Esophagus muscularis mucosa (tissue), 4 donors: Measurements from ENCODE around the gene SS18L1. TPM values are rescaled to one million over a fixed set of nuclear protein-coding genes. Genes with fewer than 3 reads are reported as not detected.
A peak's percentile ranks its signal among the peaks of the same experiment; 100 is the strongest.

Source experiments
- DNase-seq: peaks from one replicate; pipeline ENCODE4 v3.0.0-alpha.2; 2017; ENCODE audit errors: extremely low spot score
- H3K27ac ChIP-seq, 4 donors: fragments of 200-600 bp; sonication (generic); replicated peaks in 1 of 4; 1 replicate in 3 of 4; 2 replicates in 1 of 4; pipeline ENCODE4 v1.5.1; 2016 to 2019; ENCODE audit warnings: mild to moderate bottlenecking in 1 of 4
- H3K27me3 ChIP-seq, 4 donors: fragments of 200-600 bp; sonication (generic); one replicate each; pipeline versions ENCODE4 v1.5.1 to v1.6.0; 2016 to 2019
- H3K36me3 ChIP-seq, 4 donors: fragments of 200-600 bp; sonication (generic); one replicate each; pipeline ENCODE4 v1.5.1; 2016 to 2019
- H3K4me1 ChIP-seq, 4 donors: fragments of 200-600 bp; sonication (generic); one replicate each; pipeline ENCODE4 v1.5.1; 2016 to 2019
- H3K4me3 ChIP-seq, 4 donors: fragments of 200-600 bp; sonication (generic); 1 replicate in 2 of 4; 2 replicates in 2 of 4; pipeline ENCODE4 v1.5.1; 2016 to 2019; ENCODE audit warnings: mild to moderate bottlenecking in 4 of 4, moderate library complexity in 1 of 4
- H3K9me3 ChIP-seq, 4 donors: fragments of 200-600 bp; sonication (generic); 1 replicate in 3 of 4; 2 replicates in 1 of 4; pipeline ENCODE4 v1.5.1; 2016 to 2019
- CTCF ChIP-seq, 3 experiments: fragments of 200-600 bp in 2 of 3; fragments of 450-650 bp in 1 of 3; sonication (generic) in 2 of 3; IDR thresholded peaks; one replicate each; pipeline ENCODE4 v1.5.1; 2017 to 2019; ENCODE audit warnings: antibody characterized with exemption in 3 of 3, mild to moderate bottlenecking in 2 of 3, moderate library complexity in 1 of 3
- EP300 ChIP-seq: sonication (generic); formaldehyde crosslinking; IDR thresholded peaks from one replicate; pipeline ENCODE4 v1.6.1; 2017; ENCODE audit warnings: antibody characterized with exemption
- POLR2A ChIP-seq: fragments of 450-650 bp; IDR thresholded peaks from one replicate; pipeline ENCODE4 v1.6.1; 2017; ENCODE audit warnings: antibody characterized with exemption, moderate library complexity, mild to moderate bottlenecking, low read depth
- POLR2AphosphoS5 ChIP-seq, 2 donors: sonication (generic); formaldehyde crosslinking; IDR thresholded peaks; one replicate each; pipeline ENCODE4 v1.6.1; 2017; ENCODE audit warnings: antibody characterized with exemption in 2 of 2
- WGBS: methylation state at CpG from one replicate; pipeline ENCODE4 v1.1.5; 2018; 5-methylcytosine and 5-hydroxymethylcytosine counted together
- intact Hi-C: fragments of 100-400 bp; cut with DNase I; formaldehyde crosslinking; loops from one replicate; pipeline ENCODE4 v1.15.1; 2023
- total RNA-seq, 4 donors: library from RNA; depleted of rRNA; stranded (reverse); fragments of >200 nt; gene quantifications; one replicate each; pipeline versions ENCODE4 v1.1.0 to v1.2.1, GENCODE V29; 2016

SS18L1 gene
- total RNA-seq, 4 donors from 2014 or later, result 9.1 to 13.3 (median 10.8) TPM

DNA sequence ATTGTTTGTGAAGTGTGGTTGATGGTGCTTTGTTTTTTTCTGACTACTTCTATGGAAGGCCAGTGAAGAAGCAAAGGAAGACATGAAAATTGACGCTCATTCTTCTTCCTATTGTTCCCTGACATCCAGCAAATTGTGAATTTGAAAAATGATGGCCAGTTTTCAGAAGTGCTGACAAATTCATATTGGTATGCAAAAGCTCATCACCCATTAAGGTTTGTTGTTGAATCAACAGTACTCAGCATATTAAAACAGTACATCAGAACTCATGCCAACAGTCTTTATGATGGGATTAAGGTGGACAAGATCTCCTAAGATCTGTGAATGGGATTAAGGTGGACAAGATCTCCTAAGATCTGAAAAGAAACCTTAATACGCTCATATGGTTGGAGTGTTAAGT, 38.2 kb downstream of the SS18L1 start:
- H3K36me3 ChIP-seq, result peaks cover 0 to 24% (median 18%) of the 10 kb centered on the region in 4 donors
- peaks cover 18 to 37% (median 28%) of the 10 kb centered on the region in 4 donors for H3K4me1 ChIP-seq
- peak overlapping the region; percentile 91 to 98 (median 96) for H3K27ac ChIP-seq
- H3K27me3 ChIP-seq, result no peaks in the 10 kb centered on the region
- WGBS, result 88% methylated on average over 2 of the region's 2 CpGs
- intact Hi-C loops, result no loop called here
- peak overlapping the region in 3 of 4 donors; percentile 88 to 96 (median 89) for H3K4me3 ChIP-seq
- TF ChIP-seq POLR2AphosphoS5 (IDR thresholded peaks at IDR 0.05) (no peak), EP300 (no peak)
- DNase-seq, result no peak
- H3K9me3 ChIP-seq, result no peaks in the 10 kb centered on the region

- no peaks in the 10 kb centered on the region for H3K9me3 ChIP-seq
- H3K4me1 ChIP-seq, result peaks cover 18 to 44% (median 32%) of the 10 kb centered on the region in 4 donors
- peak within 1 kb of the TSS; percentile 87 to 96 (median 88) for H3K4me3 ChIP-seq
- peak; percentile 86 for TF ChIP-seq POLR2A
- TF ChIP-seq EP300, result no peak
- TF ChIP-seq POLR2AphosphoS5 (IDR thresholded peaks at IDR 0.05), result peak; percentile 97 to 99
- TF ChIP-seq CTCF (IDR thresholded peaks at IDR 0.05), result peak in 2 of 3 experiments; percentile 22 to 25
- H3K36me3 ChIP-seq, result peaks cover 0 to 16% (median 14%) of the 10 kb centered on the region in 4 donors
- H3K27ac ChIP-seq, result peak within 1 kb of the TSS; percentile 91 to 98 (median 96)
- peak; percentile 98 for DNase-seq
- 0% methylated on average over 6 of the region's 96 CpGs for whole genome bisulfite sequencing
- intact Hi-C loops, result no loop called here
- H3K27me3 ChIP-seq, result no peaks in the 10 kb centered on the region
Measured at GRCh38 chr20:62182469-62183425, 39.2 kb downstream of the SS18L1 start, which contains the start of gene MTG2. MTG2 (plus strand) TSS chr20:62183028; CDS start chr20:62193421, 10,393 bp downstream.

- Histone ChIP-seq H3K9me3 (no peaks in the 10 kb centered on the region), H3K36me3 (peaks cover 0 to 14% (median 13%) of the 10 kb centered on the region in 4 donors), H3K27ac (peak overlapping the region; percentile 91 to 98 (median 96)), H3K4me1 (peaks cover 22 to 44% (median 33%) of the 10 kb centered on the region in 4 donors), H3K4me3 (peak overlapping the region; percentile 87 to 96 (median 88)), H3K27me3 (no peaks in the 10 kb centered on the region)
- TF ChIP-seq POLR2A (no peak), POLR2AphosphoS5 (IDR thresholded peaks at IDR 0.05) (no peak), CTCF (IDR thresholded peaks at IDR 0.05) (no peak), EP300 (no peak)
- no peak for DNase-seq
- WGBS, result 28% methylated on average over 25 of the region's 25 CpGs
- intact Hi-C loops, result no loop called here
Measured at GRCh38 chr20:62183426-62184142, 40.0 kb downstream of the SS18L1 start.

- TF ChIP-seq POLR2A (no peak), CTCF (IDR thresholded peaks at IDR 0.05) (no peak), POLR2AphosphoS5 (IDR thresholded peaks at IDR 0.05) (no peak), EP300 (no peak)
- Histone ChIP-seq H3K36me3 (peaks cover 0 to 23% (median 22%) of the 10 kb centered on the region in 4 donors), H3K9me3 (no peaks in the 10 kb centered on the region), H3K4me1 (peaks cover 22 to 44% (median 33%) of the 10 kb centered on the region in 4 donors), H3K4me3 (no peak overlapping the region), H3K27me3 (no peaks in the 10 kb centered on the region), H3K27ac (no peak overlapping the region)
- 82% methylated on average over 3 of the region's 3 CpGs for WGBS
- no peak for DNase-seq
- intact Hi-C loops, result no loop called here
Measured at GRCh38 chr20:62186096-62186426, 42.5 kb downstream of the SS18L1 start.
